ENCODE measurements around the gene ENTPD1.

ENTPD1 gene

GRCh38 chr10:95739056-95739455 is 16.9 kb upstream of the ENTPD1 start:
- Mint-ChIP-seq H3K27me3 (ENCODE audit: low read depth) (peaks cover 4% of the 10 kb centered on the region), H3K27ac (peak overlapping the region in 2 of 3 experiments; percentile 2 to 50), H3K9me3 (peaks cover 3% of the 10 kb centered on the region), H3K4me3 (no peak overlapping the region), H3K36me3 (ENCODE audit: low read depth) (no peaks in the 10 kb centered on the region), H3K4me1 (peaks cover 38% of the 10 kb centered on the region)
- TF ChIP-seq CTCF (IDR thresholded peaks at IDR 0.05; ENCODE audit: unreplicated experiment in 3 of 3): no peak

- TF ChIP-seq CTCF (IDR thresholded peaks at IDR 0.05; ENCODE audit: unreplicated experiment in 3 of 3): peak in 2 of 3 experiments; percentile 21 to 27
- Mint-ChIP-seq H3K4me3 (peak overlapping the region; percentile 1 to 10 (median 5)), H3K36me3 (ENCODE audit: low read depth) (no peaks in the 10 kb centered on the region), H3K27ac (peak overlapping the region; percentile 93 to 97 (median 94)), H3K4me1 (peaks cover 26% of the 10 kb centered on the region), H3K27me3 (ENCODE audit: low read depth) (peaks cover 4% of the 10 kb centered on the region), H3K9me3 (no peaks in the 10 kb centered on the region)
These were observed 14.0 kb upstream of the ENTPD1 start for GRCh38 chr10:95741807-95742467.

- Mint-ChIP-seq H3K36me3 (ENCODE audit: low read depth) (no peaks in the 10 kb centered on the region), H3K4me3 (peak overlapping the region; percentile 1 to 10 (median 5)), H3K27me3 (ENCODE audit: low read depth) (peaks cover 4% of the 10 kb centered on the region), H3K4me1 (peaks cover 26% of the 10 kb centered on the region), H3K9me3 (no peaks in the 10 kb centered on the region), H3K27ac (peak overlapping the region; percentile 93 to 97 (median 94))
- TF ChIP-seq CTCF (IDR thresholded peaks at IDR 0.05; ENCODE audit: unreplicated experiment in 3 of 3): no peak
These were observed 13.5 kb upstream of the ENTPD1 start for GRCh38 chr10:95742485-95742884.

- Mint-ChIP-seq H3K27ac (peak overlapping the region; percentile 93 to 96 (median 94)), H3K36me3 (ENCODE audit: low read depth) (no peaks in the 10 kb centered on the region), H3K9me3 (no peaks in the 10 kb centered on the region), H3K27me3 (ENCODE audit: low read depth) (peaks cover under 1% of the 10 kb centered on the region), H3K4me1 (peaks cover 26% of the 10 kb centered on the region), H3K4me3 (no peak overlapping the region)
- no peak for TF ChIP-seq CTCF (IDR thresholded peaks at IDR 0.05; ENCODE audit: unreplicated experiment in 3 of 3)
These were observed 12.9 kb upstream of the ENTPD1 start for GRCh38 chr10:95742962-95743535.

GRCh38 chr10:95745501-95745900 is 10.5 kb upstream of the ENTPD1 start:
- Mint-ChIP-seq H3K27me3 (ENCODE audit: low read depth) (no peaks in the 10 kb centered on the region), H3K4me3 (no peak overlapping the region), H3K36me3 (ENCODE audit: low read depth) (no peaks in the 10 kb centered on the region), H3K4me1 (peaks cover 25% of the 10 kb centered on the region), H3K27ac (no peak overlapping the region), H3K9me3 (no peaks in the 10 kb centered on the region)
- no peak for TF ChIP-seq CTCF (IDR thresholded peaks at IDR 0.05; ENCODE audit: unreplicated experiment in 3 of 3)

GRCh38 chr10:95748349-95748748 is 7.6 kb upstream of the ENTPD1 start:
- TF ChIP-seq CTCF (IDR thresholded peaks at IDR 0.05; ENCODE audit: unreplicated experiment in 3 of 3): no peak
- no peaks in the 10 kb centered on the region for H3K36me3 Mint-ChIP-seq (ENCODE audit: low read depth)
- H3K4me3 Mint-ChIP-seq: no peak overlapping the region
- H3K9me3 Mint-ChIP-seq: no peaks in the 10 kb centered on the region
- no peak overlapping the region for H3K27ac Mint-ChIP-seq
- no peaks in the 10 kb centered on the region for H3K27me3 Mint-ChIP-seq (ENCODE audit: low read depth)
- H3K4me1 Mint-ChIP-seq: no peaks in the 10 kb centered on the region

All from nephron (organoid).